Upper lobe of right lung (tissue), 1 donor: ENCODE measurements around the gene MISP. TPM values are rescaled to one million over a fixed set of nuclear protein-coding genes. Genes with fewer than 3 reads are reported as not detected.
"Not testable (repeated sequence)": the region's sequence is repeated elsewhere in the genome, so short reads cannot be mapped to it uniquely, and the experiment has no call there.

Source experiments
- ATAC-seq: fragments of 200-7000 bp; cut with Tn5 transposase; one replicate; pipeline ENCODE4 v1.9.1; 2020; ENCODE audit warnings: mild to moderate bottlenecking, moderate library complexity
- DNase-seq: peaks from one replicate; pipeline ENCODE4 v3.0.0-alpha.2; 2020
- H3K27ac ChIP-seq: fragments of 200-600 bp; one replicate; pipeline ENCODE4 v1.8.0; 2022
- H3K27me3 ChIP-seq: fragments of 200-600 bp; one replicate; pipeline ENCODE4 v1.8.0; 2022; ENCODE audit warnings: mild to moderate bottlenecking
- H3K36me3 ChIP-seq: fragments of 200-600 bp; one replicate; pipeline ENCODE4 v1.8.0; 2022
- H3K4me1 ChIP-seq: fragments of 200-600 bp; one replicate; pipeline ENCODE4 v1.8.0; 2022
- H3K4me3 ChIP-seq: fragments of 200-600 bp; one replicate; pipeline ENCODE4 v1.8.0; 2022; ENCODE audit warnings: mild to moderate bottlenecking
- H3K9me3 ChIP-seq: fragments of 200-600 bp; one replicate; pipeline ENCODE4 v1.8.0; 2022
- intact Hi-C: fragments of 100-400 bp; cut with DNase I; formaldehyde crosslinking; loops from one replicate; pipeline ENCODE4 v1.11.0; 2022
- total RNA-seq: library from RNA; stranded (reverse); fragmentation: NEBNext Ultra II Directional; extraction: Animal tissue kit (Norgen Biotek cat#: 25700); gene quantifications from one replicate; pipeline ENCODE4 v1.2.1, GENCODE V29; 2021
- TF ChIP-seq, protein P1 (sequence below): fragments of 200-600 bp; IDR thresholded peaks from one replicate; pipeline ENCODE4 v1.8.0; 2022; ENCODE audit warnings: antibody characterized with exemption
- donor health status: DM: no; HTN: yes; CAD: no; lungs with severe emphysema.

Gene MISP
- total RNA-seq, 1 donor from 2014 or later = 15.9 TPM

- no peak for DNase-seq
- Histone ChIP-seq H3K4me1 (no peaks in the 10 kb centered on the region), H3K9me3 (no peaks in the 10 kb centered on the region), H3K27ac (no peak overlapping the region), H3K27me3 (no peaks in the 10 kb centered on the region), H3K4me3 (no peak overlapping the region), H3K36me3 (no peaks in the 10 kb centered on the region)
- TF ChIP-seq, protein P1, sequence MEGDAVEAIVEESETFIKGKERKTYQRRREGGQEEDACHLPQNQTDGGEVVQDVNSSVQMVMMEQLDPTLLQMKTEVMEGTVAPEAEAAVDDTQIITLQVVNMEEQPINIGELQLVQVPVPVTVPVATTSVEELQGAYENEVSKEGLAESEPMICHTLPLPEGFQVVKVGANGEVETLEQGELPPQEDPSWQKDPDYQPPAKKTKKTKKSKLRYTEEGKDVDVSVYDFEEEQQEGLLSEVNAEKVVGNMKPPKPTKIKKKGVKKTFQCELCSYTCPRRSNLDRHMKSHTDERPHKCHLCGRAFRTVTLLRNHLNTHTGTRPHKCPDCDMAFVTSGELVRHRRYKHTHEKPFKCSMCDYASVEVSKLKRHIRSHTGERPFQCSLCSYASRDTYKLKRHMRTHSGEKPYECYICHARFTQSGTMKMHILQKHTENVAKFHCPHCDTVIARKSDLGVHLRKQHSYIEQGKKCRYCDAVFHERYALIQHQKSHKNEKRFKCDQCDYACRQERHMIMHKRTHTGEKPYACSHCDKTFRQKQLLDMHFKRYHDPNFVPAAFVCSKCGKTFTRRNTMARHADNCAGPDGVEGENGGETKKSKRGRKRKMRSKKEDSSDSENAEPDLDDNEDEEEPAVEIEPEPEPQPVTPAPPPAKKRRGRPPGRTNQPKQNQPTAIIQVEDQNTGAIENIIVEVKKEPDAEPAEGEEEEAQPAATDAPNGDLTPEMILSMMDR = no peak
- no peak for ATAC-seq
- intact Hi-C loops = no loop called here
Observed at GRCh38 chr19:736125-736524, 14.8 kb upstream of the MISP start.

- intact Hi-C loops = no loop called here
- ATAC-seq (peak; percentile 71), DNase-seq (no peak)
Observed at GRCh38 chr19:737591-738093, 13.3 kb upstream of the MISP start.

GRCh38 chr19:738509-739128 lies 12.3 kb upstream of the MISP start:
- DNase-seq = no peak
- no peaks in the 10 kb centered on the region for H3K9me3 ChIP-seq

More at GRCh38 chr19:737591-738093, 13.3 kb upstream of the MISP start:
- H3K9me3 ChIP-seq = no peaks in the 10 kb centered on the region
- no peaks in the 10 kb centered on the region for H3K36me3 ChIP-seq
- H3K27ac ChIP-seq = no peak overlapping the region
- TF ChIP-seq, protein P1 = peak; percentile 61
- H3K4me3 ChIP-seq = no peak overlapping the region
- H3K27me3 ChIP-seq = no peaks in the 10 kb centered on the region
- no peaks in the 10 kb centered on the region for H3K4me1 ChIP-seq

GRCh38 chr19:739998-740715 lies 10.8 kb upstream of the MISP start:
- ATAC-seq = no peak

More at GRCh38 chr19:738509-739128, 12.3 kb upstream of the MISP start:
- TF ChIP-seq, protein P1 = no peak
- Histone ChIP-seq H3K4me1 (no peaks in the 10 kb centered on the region), H3K36me3 (no peaks in the 10 kb centered on the region), H3K4me3 (no peak overlapping the region), H3K27ac (no peak overlapping the region), H3K27me3 (no peaks in the 10 kb centered on the region)
- intact Hi-C loops = no loop called here
- no peak for ATAC-seq

DNA sequence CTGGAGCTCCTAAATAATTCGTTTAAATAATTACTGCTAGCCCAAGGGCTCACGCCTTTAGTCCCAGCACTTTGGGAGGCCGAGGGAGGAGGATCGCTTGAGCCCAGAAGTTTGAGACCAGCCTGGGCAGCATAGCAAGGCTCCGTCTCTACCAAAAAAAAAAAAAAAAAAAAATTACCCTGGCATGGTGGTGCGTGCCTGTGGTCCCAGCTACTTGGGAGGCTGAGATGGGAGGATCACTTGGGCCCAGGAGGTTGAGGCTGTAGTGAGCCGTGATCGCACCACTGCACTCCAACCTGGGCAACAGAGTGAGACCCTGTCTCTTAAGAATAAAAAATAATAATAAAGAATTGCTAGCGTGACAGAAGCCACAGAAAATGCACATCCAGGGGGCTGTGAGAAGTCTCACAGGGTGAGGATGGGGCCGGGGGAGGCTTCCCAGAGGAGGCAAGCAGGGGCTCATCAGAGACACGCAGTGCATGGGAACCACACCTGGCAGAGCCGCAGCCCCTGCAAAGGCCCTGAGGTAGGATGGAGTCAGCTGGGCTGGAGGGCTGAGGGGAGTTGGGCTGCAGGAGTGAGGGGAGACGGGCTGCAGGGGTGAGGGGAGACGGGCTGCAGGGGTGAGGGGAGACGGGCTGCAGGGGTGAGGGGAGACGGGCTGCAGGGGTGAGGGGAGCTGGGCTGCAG lies 10.0 kb upstream of the MISP start:
- H3K36me3 ChIP-seq, ATAC-seq, intact Hi-C loops, H3K4me3 ChIP-seq, H3K27ac ChIP-seq, H3K4me1 ChIP-seq, H3K9me3 ChIP-seq, DNase-seq, H3K27me3 ChIP-seq: not testable (repeated sequence)

More at GRCh38 chr19:739998-740715, 10.8 kb upstream of the MISP start:
- DNase-seq = no peak
- TF ChIP-seq, protein P1 = no peak
- Histone ChIP-seq H3K27me3 (no peaks in the 10 kb centered on the region), H3K4me3 (no peak overlapping the region), H3K27ac (no peak overlapping the region), H3K4me1 (no peaks in the 10 kb centered on the region), H3K9me3 (no peaks in the 10 kb centered on the region), H3K36me3 (no peaks in the 10 kb centered on the region)
- intact Hi-C loops = no loop called here
